ENCODE results near the gene TMEM169.

DNA sequence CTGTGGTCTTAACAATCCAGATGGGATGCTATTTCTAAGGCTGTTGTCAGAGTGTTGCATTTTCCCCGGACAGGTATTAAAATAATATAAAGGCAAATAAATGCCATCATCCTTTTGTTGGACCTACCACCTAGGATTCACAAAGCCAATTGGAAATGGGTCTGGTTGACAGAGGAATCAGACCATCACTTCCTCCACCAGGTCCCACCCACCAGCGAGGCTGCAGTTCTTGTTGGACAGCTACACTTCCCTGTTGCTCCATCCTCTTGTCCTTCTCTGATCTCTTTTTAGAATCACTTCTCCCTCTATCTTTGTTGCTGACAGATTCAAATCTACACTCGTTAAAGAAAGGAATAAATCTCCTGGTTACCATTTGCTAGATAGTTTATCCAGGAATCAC, 1.1 kb downstream of the TMEM169 start:
- TF ChIP-seq NR4A1 (CRISPR knock-in tag; IDR thresholded peaks at IDR 0.05): no peak
- TF ChIP-seq NR4A1 (tag; IDR thresholded peaks at IDR 0.05): no peak
- TF ChIP-seq, protein P1, sequence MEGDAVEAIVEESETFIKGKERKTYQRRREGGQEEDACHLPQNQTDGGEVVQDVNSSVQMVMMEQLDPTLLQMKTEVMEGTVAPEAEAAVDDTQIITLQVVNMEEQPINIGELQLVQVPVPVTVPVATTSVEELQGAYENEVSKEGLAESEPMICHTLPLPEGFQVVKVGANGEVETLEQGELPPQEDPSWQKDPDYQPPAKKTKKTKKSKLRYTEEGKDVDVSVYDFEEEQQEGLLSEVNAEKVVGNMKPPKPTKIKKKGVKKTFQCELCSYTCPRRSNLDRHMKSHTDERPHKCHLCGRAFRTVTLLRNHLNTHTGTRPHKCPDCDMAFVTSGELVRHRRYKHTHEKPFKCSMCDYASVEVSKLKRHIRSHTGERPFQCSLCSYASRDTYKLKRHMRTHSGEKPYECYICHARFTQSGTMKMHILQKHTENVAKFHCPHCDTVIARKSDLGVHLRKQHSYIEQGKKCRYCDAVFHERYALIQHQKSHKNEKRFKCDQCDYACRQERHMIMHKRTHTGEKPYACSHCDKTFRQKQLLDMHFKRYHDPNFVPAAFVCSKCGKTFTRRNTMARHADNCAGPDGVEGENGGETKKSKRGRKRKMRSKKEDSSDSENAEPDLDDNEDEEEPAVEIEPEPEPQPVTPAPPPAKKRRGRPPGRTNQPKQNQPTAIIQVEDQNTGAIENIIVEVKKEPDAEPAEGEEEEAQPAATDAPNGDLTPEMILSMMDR (IDR thresholded peaks at IDR 0.05 in 2 of 3, conservative IDR thresholded peaks at IDR 0.05 in 1 of 3; ENCODE audit: insufficient read depth in 2 of 3, low read depth in 1 of 3, low read length in 3 of 3): no peak
- no peak for TF ChIP-seq TCFL5 (CRISPR knock-in tag; conservative IDR thresholded peaks at IDR 0.05)
- TF ChIP-seq, protein P2, sequence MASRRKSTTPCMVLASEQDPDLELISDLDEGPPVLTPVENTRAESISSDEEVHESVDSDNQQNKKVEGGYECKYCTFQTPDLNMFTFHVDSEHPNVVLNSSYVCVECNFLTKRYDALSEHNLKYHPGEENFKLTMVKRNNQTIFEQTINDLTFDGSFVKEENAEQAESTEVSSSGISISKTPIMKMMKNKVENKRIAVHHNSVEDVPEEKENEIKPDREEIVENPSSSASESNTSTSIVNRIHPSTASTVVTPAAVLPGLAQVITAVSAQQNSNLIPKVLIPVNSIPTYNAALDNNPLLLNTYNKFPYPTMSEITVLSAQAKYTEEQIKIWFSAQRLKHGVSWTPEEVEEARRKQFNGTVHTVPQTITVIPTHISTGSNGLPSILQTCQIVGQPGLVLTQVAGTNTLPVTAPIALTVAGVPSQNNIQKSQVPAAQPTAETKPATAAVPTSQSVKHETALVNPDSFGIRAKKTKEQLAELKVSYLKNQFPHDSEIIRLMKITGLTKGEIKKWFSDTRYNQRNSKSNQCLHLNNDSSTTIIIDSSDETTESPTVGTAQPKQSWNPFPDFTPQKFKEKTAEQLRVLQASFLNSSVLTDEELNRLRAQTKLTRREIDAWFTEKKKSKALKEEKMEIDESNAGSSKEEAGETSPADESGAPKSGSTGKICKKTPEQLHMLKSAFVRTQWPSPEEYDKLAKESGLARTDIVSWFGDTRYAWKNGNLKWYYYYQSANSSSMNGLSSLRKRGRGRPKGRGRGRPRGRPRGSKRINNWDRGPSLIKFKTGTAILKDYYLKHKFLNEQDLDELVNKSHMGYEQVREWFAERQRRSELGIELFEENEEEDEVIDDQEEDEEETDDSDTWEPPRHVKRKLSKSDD (conservative IDR thresholded peaks at IDR 0.05; ENCODE audit: low read length): no peak

All from K562 (cell line).